Kidney epithelial cell (primary cell): ENCODE results near the gene ACOT2. TPM values are rescaled to one million over a fixed set of nuclear protein-coding genes. Genes with fewer than 3 reads are reported as not detected.
A peak's percentile ranks its signal among the peaks of the same experiment; 100 is the strongest.
"Not testable (repeated sequence)": the region's sequence is repeated elsewhere in the genome, so short reads cannot be mapped to it uniquely, and the experiment has no call there.

Source experiments
- DNase-seq: peaks from one replicate; pipeline ENCODE4 v3.0.0-alpha.2; 2010; ENCODE audit warnings: low read depth
- H3K27me3 ChIP-seq: 2 replicates; pipeline ENCODE4 v1.6.0; 2011; ENCODE audit warnings: low read length; ENCODE audit not compliant: control insufficient read depth, insufficient read depth
- H3K36me3 ChIP-seq: 2 replicates; pipeline ENCODE4 v1.5.1; 2011; ENCODE audit warnings: low read length; ENCODE audit not compliant: control insufficient read depth, insufficient read depth
- H3K4me3 ChIP-seq: 2 replicates; pipeline ENCODE4 v1.5.1; 2011; ENCODE audit warnings: low read depth, mild to moderate bottlenecking, control low read depth, low read length
- total RNA-seq: library from RNA; depleted of rRNA; stranded (reverse); fragments of >200 nt; gene quantifications from 2 replicates; pipeline ENCODE4 v1.2.3, GENCODE V29; 2015
- TF ChIP-seq, protein P1 (sequence below): IDR thresholded peaks from 2 replicates; pipeline ENCODE4 v1.5.1; 2011; ENCODE audit warnings: mild to moderate bottlenecking, moderate library complexity, low read length, control low read depth, inconsistent platforms; ENCODE audit not compliant: insufficient read depth, poor library complexity, severe bottlenecking

Gene ACOT2
- total RNA-seq, 1 donor from 2014 or later = 19.2 TPM

DNA sequence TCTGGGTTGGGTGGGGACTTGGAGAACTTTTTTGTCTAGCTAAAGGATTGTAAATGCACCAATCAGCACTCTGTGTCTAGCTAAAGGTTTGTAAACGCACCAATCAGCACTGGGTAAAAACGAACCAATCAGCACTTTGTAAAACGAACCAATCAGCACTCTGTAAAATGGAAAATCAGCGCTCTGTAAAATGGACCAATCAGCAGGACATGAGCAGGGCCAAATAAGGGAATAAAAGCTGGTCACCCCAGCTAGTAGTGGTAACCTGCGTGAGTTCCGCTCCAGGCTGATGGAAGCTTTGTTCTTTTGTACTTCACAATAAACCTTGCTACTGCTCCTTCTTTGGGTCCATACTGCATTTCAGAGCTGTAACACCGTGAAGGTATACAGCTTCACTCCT lies 1.7 kb upstream of the ACOT2 start:
- H3K27me3 ChIP-seq = no peaks in the 10 kb centered on the region
- DNase-seq = no peak
- H3K36me3 ChIP-seq = no peaks in the 10 kb centered on the region
- TF ChIP-seq, protein P1, sequence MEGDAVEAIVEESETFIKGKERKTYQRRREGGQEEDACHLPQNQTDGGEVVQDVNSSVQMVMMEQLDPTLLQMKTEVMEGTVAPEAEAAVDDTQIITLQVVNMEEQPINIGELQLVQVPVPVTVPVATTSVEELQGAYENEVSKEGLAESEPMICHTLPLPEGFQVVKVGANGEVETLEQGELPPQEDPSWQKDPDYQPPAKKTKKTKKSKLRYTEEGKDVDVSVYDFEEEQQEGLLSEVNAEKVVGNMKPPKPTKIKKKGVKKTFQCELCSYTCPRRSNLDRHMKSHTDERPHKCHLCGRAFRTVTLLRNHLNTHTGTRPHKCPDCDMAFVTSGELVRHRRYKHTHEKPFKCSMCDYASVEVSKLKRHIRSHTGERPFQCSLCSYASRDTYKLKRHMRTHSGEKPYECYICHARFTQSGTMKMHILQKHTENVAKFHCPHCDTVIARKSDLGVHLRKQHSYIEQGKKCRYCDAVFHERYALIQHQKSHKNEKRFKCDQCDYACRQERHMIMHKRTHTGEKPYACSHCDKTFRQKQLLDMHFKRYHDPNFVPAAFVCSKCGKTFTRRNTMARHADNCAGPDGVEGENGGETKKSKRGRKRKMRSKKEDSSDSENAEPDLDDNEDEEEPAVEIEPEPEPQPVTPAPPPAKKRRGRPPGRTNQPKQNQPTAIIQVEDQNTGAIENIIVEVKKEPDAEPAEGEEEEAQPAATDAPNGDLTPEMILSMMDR = no peak
- H3K4me3 ChIP-seq = no peak overlapping the region

DNA sequence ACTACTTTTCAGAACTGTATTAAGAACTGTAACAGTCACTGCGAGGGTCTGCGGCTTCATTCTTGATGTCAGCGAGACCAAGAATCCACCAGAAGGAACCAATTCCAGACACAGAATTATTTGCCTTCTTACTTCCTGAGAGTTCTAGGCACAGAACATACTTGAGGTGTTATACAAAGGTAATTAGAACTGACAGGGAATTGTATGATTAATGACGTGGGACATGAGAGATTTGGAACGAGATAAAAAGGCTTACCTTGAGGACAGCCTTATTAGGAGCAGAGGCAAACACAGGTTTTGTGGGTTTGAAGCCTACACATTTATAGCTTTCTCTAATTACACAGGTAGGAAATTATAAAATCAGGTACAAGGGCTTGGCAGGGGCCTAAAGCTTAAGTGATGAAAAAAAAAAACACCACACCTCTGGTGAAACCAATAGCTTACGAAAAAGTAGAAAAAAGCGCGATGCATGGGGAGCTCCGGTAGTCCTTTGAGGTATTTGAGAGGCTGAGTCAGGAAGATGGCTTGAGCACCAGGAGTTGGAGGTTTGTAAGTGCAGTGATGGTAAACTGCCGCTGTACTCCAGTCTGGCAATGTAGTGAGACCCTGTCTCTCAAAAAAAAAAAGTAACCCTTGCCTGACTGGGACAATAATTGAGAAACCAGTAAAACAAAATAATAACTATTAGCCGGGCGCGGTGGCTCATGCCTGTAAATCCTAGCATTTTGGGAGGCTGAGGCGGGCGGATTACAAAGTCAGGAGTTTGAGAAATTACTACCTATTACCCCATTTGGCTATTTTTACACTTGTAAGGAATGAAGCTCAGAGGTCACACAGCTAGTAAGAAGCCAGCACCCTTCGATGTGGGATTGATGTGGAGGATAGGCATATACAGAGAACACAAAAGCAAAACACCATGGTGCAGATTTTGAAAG lies 795 bp upstream of the ACOT2 start:
- TF ChIP-seq, protein P1 = no peak
- no peaks in the 10 kb centered on the region for H3K36me3 ChIP-seq
- H3K4me3 ChIP-seq = no peak overlapping the region
- no peaks in the 10 kb centered on the region for H3K27me3 ChIP-seq
- DNase-seq = no peak

- H3K27me3 ChIP-seq, DNase-seq, H3K36me3 ChIP-seq: not testable (repeated sequence)
- peak overlapping the region; percentile 38 for H3K4me3 ChIP-seq
Observed at GRCh38 chr14:73568886-73569184, 178 bp upstream of the ACOT2 start.

DNA sequence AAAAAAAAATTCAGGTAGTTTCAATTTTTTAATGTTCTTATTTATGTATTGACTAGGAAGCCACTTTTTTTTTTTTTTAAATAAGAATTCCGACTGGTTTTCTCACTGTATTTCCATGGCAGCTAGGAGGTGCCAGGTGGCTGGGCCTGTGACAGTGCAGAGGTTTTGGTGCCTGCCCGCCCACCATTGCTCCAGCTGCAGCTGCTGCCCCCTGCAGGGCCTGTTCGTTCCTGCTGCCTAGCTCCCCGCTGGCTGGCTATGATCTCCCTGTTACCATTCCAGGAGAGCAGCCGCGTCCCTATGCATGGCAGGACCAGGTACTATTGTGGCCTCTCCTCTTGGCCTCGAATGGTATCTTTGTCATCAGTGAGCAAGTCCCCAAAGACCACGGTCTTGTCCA lies 1.9 kb downstream of the ACOT2 start:
- H3K4me3 ChIP-seq, H3K36me3 ChIP-seq, H3K27me3 ChIP-seq, DNase-seq: not testable (repeated sequence)
- TF ChIP-seq, protein P1 = peak; percentile 52

- H3K4me3 ChIP-seq, H3K27me3 ChIP-seq: not testable (repeated sequence)
Observed at GRCh38 chr14:73573034-73573433, 4.0 kb downstream of the ACOT2 start.

GRCh38 chr14:73573740-73574139 lies 4.7 kb downstream of the ACOT2 start:
- not testable (repeated sequence) for H3K4me3 ChIP-seq, DNase-seq, H3K27me3 ChIP-seq, H3K36me3 ChIP-seq

More at GRCh38 chr14:73573034-73573433, 4.0 kb downstream of the ACOT2 start:
- not testable (repeated sequence) for DNase-seq, H3K36me3 ChIP-seq

- not testable (repeated sequence) for DNase-seq, H3K4me3 ChIP-seq, H3K36me3 ChIP-seq, H3K27me3 ChIP-seq
Observed at GRCh38 chr14:73574251-73574650, 5.2 kb downstream of the ACOT2 start.

DNA sequence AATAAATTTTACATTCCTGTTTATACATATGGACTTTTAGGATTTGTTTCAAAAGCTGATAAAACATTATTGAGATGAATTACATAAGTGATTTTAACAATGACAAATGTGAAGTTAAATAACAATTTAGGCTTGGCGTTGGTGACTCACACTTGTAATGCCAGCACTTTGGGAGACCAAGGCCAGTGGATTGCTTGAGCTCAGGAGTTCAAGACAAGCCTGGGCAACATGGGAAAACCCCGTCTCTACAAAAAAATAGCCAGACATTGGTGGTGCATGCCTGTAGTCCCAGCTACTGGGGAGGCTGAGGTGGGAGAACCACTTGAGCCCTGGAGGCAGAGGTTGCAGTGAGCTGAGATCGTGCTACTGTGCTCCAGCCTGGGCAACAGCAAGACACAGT lies 7.4 kb downstream of the ACOT2 start:
- Histone ChIP-seq H3K4me3 (no peak overlapping the region), H3K27me3 (no peaks in the 10 kb centered on the region), H3K36me3 (no peaks in the 10 kb centered on the region)
- DNase-seq = no peak
- TF ChIP-seq, protein P1 = no peak

DNA sequence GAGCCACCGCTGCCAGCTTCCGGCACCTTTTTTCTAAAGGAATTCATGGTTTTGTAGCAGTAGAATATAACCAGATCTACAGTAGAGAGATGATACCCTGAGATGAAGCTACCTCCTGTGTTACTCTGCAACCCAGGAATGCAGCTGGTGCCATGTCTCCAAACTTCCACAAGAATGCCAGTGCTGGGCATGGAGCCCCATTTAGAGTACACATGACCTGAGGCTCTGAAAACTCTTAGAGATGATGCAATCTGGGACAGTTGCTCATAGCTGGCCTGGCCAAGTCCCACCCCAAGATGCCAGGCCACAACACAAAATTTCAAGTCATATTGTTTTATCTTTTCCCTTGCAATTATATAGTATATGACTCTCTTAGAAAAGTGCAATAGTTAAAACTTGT lies 8.2 kb downstream of the ACOT2 start:
- not testable (repeated sequence) for H3K4me3 ChIP-seq, DNase-seq, H3K27me3 ChIP-seq, H3K36me3 ChIP-seq

- not testable (repeated sequence) for H3K36me3 ChIP-seq, H3K4me3 ChIP-seq, DNase-seq, H3K27me3 ChIP-seq
Observed at GRCh38 chr14:73582102-73582979, 13.3 kb downstream of the ACOT2 start.
